Left ventricle myocardium inferior (tissue), 1 donor: ENCODE measurements around the gene SLC16A8. TPM values are rescaled to one million over a fixed set of nuclear protein-coding genes. Genes with fewer than 3 reads are reported as not detected.

ENCODE experiments used
- DNase-seq: peaks from one replicate; pipeline ENCODE4 v3.0.0-alpha.2; 2020
- H3K27ac ChIP-seq: fragments of 200-600 bp; replicated peaks from 2 replicates; pipeline ENCODE4 v1.8.0; 2021
- H3K27me3 ChIP-seq: fragments of 200-600 bp; 2 replicates; pipeline ENCODE4 v1.8.0; 2021; ENCODE audit warnings: low read depth
- H3K36me3 ChIP-seq: fragments of 200-600 bp; 2 replicates; pipeline ENCODE4 v1.8.0; 2021
- H3K4me1 ChIP-seq: fragments of 200-600 bp; 2 replicates; pipeline ENCODE4 v1.8.0; 2021
- H3K4me3 ChIP-seq: fragments of 200-600 bp; 2 replicates; pipeline ENCODE4 v1.8.0; 2021; ENCODE audit warnings: mild to moderate bottlenecking, moderate library complexity
- H3K9me3 ChIP-seq: fragments of 200-600 bp; replicated peaks from 2 replicates; pipeline ENCODE4 v1.8.0; 2021
- intact Hi-C: fragments of 100-400 bp; cut with micrococcal nuclease; formaldehyde crosslinking; loops from one replicate; pipeline ENCODE4 v1.11.0; 2022
- total RNA-seq: library from RNA; stranded (reverse); fragmentation: NEBNext Ultra II Directional; extraction: Animal tissue kit (Norgen Biotek cat#: 25700); gene quantifications from one replicate; pipeline ENCODE4 v1.2.1, GENCODE V29; 2021
- TF ChIP-seq, protein P1 (sequence below): fragments of 200-600 bp; IDR thresholded peaks from 2 replicates; pipeline ENCODE4 v1.8.0; 2021; ENCODE audit warnings: antibody characterized with exemption, mild to moderate bottlenecking, borderline replicate concordance
- donor health status: DM: no; HTN: yes; CAD: no; lungs with severe emphysema.

The SLC16A8 gene
- total RNA-seq, 1 donor from 2014 or later, result not detected

DNA sequence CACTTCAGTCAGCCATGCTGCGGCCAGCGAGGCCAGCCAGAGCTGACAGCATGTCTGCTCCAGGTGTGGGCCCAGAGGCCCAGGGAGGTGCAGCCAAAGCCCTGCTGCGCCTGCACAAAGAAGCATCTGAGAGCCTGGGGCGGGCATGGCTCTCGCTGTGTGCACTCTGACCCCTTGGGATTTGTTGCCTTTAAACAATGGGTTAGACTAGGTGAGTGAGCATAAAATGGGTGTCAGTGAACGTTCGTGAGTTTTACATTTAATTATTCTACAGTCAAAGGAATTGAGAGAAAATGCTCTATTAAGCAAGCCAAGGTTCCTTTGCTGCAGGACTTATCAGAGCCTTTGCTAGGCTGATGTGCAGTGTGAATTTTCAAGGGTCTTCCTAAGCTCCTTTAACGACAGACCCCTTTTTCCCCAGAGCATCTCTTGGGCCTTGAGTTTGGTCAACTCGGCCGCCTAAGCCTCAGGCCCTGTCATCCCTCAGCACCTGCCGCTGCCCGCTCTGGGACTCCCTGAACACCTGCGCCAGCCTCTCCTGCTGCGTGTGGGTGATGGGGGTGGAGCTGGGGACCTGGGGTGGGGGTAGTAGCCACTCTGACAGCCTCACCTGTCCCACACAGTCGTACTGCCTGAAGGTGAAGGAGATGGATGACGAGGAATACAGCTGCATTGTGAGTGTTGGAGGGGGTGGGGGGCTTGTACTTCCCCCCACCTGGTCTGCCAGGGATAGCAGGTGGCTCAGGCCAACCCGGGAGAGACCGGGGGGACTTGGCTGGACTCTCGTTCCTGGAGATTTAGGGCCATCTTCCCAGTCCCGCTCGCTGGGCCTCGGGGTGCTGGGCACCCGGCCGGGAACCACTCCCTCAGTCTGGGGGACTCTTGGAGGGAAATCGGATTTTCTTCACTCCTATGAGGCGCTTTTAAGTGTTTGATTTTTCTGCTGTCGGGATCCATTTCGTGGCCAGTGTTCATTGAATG, 10.5 kb downstream of the SLC16A8 start:
- Histone ChIP-seq H3K36me3 (peaks cover 44% of the 10 kb centered on the region), H3K27me3 (no peaks in the 10 kb centered on the region), H3K27ac (no peak overlapping the region), H3K9me3 (no peaks in the 10 kb centered on the region), H3K4me3 (no peak overlapping the region), H3K4me1 (peaks cover 33% of the 10 kb centered on the region)
- intact Hi-C loops, result no loop called here
- no peak for DNase-seq
- TF ChIP-seq, protein P1, sequence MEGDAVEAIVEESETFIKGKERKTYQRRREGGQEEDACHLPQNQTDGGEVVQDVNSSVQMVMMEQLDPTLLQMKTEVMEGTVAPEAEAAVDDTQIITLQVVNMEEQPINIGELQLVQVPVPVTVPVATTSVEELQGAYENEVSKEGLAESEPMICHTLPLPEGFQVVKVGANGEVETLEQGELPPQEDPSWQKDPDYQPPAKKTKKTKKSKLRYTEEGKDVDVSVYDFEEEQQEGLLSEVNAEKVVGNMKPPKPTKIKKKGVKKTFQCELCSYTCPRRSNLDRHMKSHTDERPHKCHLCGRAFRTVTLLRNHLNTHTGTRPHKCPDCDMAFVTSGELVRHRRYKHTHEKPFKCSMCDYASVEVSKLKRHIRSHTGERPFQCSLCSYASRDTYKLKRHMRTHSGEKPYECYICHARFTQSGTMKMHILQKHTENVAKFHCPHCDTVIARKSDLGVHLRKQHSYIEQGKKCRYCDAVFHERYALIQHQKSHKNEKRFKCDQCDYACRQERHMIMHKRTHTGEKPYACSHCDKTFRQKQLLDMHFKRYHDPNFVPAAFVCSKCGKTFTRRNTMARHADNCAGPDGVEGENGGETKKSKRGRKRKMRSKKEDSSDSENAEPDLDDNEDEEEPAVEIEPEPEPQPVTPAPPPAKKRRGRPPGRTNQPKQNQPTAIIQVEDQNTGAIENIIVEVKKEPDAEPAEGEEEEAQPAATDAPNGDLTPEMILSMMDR, result no peak

DNA sequence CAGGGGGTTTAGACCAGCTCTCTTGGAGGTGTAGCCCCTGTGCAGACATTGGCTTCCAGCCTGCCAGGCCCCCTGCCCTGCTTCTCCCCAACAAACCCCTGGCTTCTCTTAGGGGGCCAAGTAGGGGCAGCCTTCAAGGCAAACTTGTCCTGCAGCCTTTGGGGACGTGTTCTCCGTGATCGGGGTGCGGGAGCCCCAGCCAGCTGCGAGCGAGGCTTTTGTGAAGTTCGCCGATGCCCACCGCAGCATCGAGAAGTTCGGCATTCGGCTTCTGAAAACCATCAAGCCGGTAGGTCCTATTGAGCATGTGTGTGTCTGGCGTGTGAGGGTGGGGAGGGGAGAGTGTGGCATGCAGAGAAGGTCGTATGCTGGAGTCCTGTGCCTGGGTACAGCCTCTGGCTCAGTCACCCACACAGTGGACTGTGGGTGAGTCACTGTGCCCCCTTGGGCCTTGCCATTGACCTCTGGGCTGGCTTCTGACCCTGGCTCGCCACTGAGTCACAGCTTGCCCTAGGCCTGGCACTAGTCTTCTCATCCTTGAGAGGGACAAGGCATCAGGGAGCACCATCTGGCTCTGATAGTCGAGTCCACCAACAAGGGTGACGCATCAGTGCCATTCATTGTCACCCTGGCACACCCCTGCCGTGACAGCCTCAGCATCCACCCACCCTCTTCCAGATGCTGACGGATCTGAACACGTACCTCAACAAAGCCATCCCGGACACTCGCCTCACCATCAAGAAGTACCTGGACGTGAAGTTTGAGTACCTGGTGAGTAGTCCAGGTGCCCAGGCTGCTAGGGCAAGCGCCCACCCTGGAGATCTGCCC, 11.4 kb downstream of the SLC16A8 start:
- Histone ChIP-seq H3K36me3 (peaks cover 44% of the 10 kb centered on the region), H3K4me3 (no peak overlapping the region), H3K27me3 (no peaks in the 10 kb centered on the region), H3K27ac (no peak overlapping the region), H3K9me3 (no peaks in the 10 kb centered on the region), H3K4me1 (peaks cover 42% of the 10 kb centered on the region)
- TF ChIP-seq, protein P1, result no peak
- DNase-seq, result no peak
- intact Hi-C loops, result no loop called here

DNA sequence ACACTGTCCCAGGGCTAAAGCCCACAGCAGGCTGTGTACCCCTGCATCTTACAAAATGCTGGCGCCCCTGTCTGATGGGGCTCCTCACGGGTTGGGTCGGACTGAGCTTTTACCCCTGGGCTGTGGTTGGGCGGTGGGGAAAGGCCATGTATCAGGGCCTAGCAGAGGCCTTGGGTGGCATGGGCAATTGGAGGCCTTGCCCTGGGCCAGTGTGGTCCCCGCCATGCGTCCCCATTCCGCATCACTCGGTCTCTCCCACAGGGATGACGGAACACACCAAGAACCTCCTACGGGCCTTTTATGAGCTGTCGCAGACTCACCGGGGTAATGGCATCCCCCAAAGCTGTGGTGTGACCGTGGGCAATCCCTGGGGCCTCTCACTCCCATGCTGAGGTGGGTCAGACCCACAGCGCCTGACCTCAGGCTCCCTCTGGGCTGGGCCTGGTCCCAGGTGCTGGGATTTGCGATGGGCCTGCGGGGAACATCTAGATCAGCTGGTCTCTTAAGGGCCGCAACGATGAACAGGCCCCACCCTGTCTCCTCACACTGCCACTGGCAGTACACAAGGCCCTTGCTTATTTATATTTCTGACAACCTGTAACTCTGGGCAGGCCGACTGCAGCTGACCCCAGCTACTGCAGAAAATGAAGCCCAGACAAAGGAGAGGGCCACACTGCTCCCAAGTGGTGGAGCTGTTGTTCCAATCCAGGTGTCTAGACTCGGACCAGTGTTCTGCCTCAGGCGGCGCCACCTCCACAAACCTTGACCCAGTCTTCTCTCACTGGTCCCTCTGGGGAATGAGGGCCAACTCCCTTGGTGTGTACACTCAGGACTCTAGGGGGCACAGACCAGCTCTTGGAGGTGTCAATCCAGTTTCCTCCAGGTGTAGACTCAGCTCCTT, 12.3 kb downstream of the SLC16A8 start:
- H3K9me3 ChIP-seq, result no peaks in the 10 kb centered on the region
- no peaks in the 10 kb centered on the region for H3K27me3 ChIP-seq
- H3K4me3 ChIP-seq, result no peak overlapping the region
- DNase-seq, result no peak
- intact Hi-C loops, result no loop called here
- TF ChIP-seq, protein P1, result no peak
- H3K4me1 ChIP-seq, result peaks cover 51% of the 10 kb centered on the region
- H3K36me3 ChIP-seq, result peaks cover 44% of the 10 kb centered on the region
- no peak overlapping the region for H3K27ac ChIP-seq

DNA sequence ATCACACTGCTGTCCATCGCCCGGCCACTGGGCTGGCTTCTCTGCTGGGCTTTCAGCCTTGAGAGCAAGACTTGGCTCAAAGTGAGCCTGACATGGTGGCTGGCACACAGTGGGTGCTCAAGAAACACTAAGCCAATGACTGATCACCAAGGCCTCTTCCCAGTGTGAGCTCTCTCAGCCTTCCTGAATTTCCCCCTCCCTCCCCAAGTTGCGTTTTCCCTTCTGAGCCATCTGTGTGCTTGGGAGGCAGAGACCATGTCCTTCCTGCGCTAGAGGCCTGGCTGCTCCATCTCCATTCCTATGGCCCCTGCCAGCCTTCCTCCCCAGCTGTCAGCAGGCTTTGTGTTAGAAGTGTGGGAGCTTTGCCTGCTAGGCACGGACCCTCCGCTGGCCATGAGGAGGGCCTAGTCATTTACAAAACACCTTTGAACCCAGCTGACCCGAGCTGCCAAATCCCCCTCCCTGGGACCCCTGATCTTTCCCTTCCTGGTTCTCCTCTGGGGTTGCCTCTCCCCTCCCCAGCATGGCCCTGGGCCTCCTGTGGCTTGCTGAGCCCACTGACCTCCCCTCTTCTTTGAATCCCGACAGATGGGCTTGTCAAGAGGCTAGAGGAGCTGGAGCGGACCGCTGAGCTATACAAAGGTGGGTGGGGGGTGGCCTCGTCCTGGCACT, 13.6 kb downstream of the SLC16A8 start:
- DNase-seq, result no peak
- H3K4me3 ChIP-seq, result peak overlapping the region; percentile 60
- intact Hi-C loops, result no loop called here
- H3K9me3 ChIP-seq, result no peaks in the 10 kb centered on the region
- H3K27ac ChIP-seq, result peak overlapping the region; percentile 91
- peaks cover 51% of the 10 kb centered on the region for H3K4me1 ChIP-seq
- H3K36me3 ChIP-seq, result peaks cover 55% of the 10 kb centered on the region
- H3K27me3 ChIP-seq, result no peaks in the 10 kb centered on the region
- TF ChIP-seq, protein P1, result no peak
